ENCODE measurements around the gene SEPTIN10.

The SEPTIN10 gene

GRCh38 chr2:109499566-109499965 lies 114.2 kb downstream of the SEPTIN10 start:
- Histone ChIP-seq H3K27ac (no peak overlapping the region), H2AFZ (ENCODE audit: low read depth) (no peak overlapping the region), H3K4me2 (no peak overlapping the region)

GRCh38 chr2:109498906-109499305 lies 114.9 kb downstream of the SEPTIN10 start:
- Histone ChIP-seq H4K20me1 (ENCODE audit: insufficient read depth) (no peaks in the 10 kb centered on the region), H3K27ac (no peak overlapping the region), H3K27me3 (ENCODE audit: insufficient read depth, low read depth) (no peaks in the 10 kb centered on the region)

More at GRCh38 chr2:109499566-109499965, 114.2 kb downstream of the SEPTIN10 start:
- Histone ChIP-seq H3K4me1 (ENCODE audit: low read depth, poor library complexity, severe bottlenecking) (no peaks in the 10 kb centered on the region), H3K9ac (no peak overlapping the region), H3K79me2 (ENCODE audit: insufficient read depth, low read depth) (no peaks in the 10 kb centered on the region), H4K20me1 (ENCODE audit: insufficient read depth) (no peaks in the 10 kb centered on the region), H3K4me3 (IDR thresholded peaks at IDR 0.05; ENCODE audit: insufficient read depth, low read depth, low read length) (no peak overlapping the region), H3K27me3 (ENCODE audit: insufficient read depth, low read depth) (no peaks in the 10 kb centered on the region), H3K36me3 (ENCODE audit: insufficient read depth) (no peaks in the 10 kb centered on the region)
- no peak for TF ChIP-seq CTCF (conservative IDR thresholded peaks at IDR 0.05; ENCODE audit: low read depth, low read length)

GRCh38 chr2:109497911-109498870 lies 115.6 kb downstream of the SEPTIN10 start:
- H3K27me3 ChIP-seq (ENCODE audit: insufficient read depth, low read depth): no peaks in the 10 kb centered on the region
- no peak overlapping the region for H3K9ac ChIP-seq
- H3K79me2 ChIP-seq (ENCODE audit: insufficient read depth, low read depth): no peaks in the 10 kb centered on the region
- H3K4me1 ChIP-seq (ENCODE audit: low read depth, poor library complexity, severe bottlenecking): no peaks in the 10 kb centered on the region
- no peak overlapping the region for H3K27ac ChIP-seq
- no peak overlapping the region for H3K4me2 ChIP-seq
- no peak overlapping the region for H2AFZ ChIP-seq (ENCODE audit: low read depth)
- no peaks in the 10 kb centered on the region for H4K20me1 ChIP-seq (ENCODE audit: insufficient read depth)
- TF ChIP-seq CTCF (conservative IDR thresholded peaks at IDR 0.05; ENCODE audit: low read depth, low read length): no peak
- H3K4me3 ChIP-seq (IDR thresholded peaks at IDR 0.05; ENCODE audit: insufficient read depth, low read depth, low read length): no peak overlapping the region
- no peaks in the 10 kb centered on the region for H3K36me3 ChIP-seq (ENCODE audit: insufficient read depth)

More at GRCh38 chr2:109498906-109499305, 114.9 kb downstream of the SEPTIN10 start:
- H3K36me3 ChIP-seq (ENCODE audit: insufficient read depth): no peaks in the 10 kb centered on the region
- no peaks in the 10 kb centered on the region for H3K4me1 ChIP-seq (ENCODE audit: low read depth, poor library complexity, severe bottlenecking)
- no peak overlapping the region for H2AFZ ChIP-seq (ENCODE audit: low read depth)
- no peak overlapping the region for H3K4me3 ChIP-seq (IDR thresholded peaks at IDR 0.05; ENCODE audit: insufficient read depth, low read depth, low read length)
- TF ChIP-seq CTCF (conservative IDR thresholded peaks at IDR 0.05; ENCODE audit: low read depth, low read length): no peak
- H3K79me2 ChIP-seq (ENCODE audit: insufficient read depth, low read depth): no peaks in the 10 kb centered on the region
- H3K9ac ChIP-seq: no peak overlapping the region
- H3K4me2 ChIP-seq: no peak overlapping the region

- H3K9ac ChIP-seq: no peak overlapping the region
- no peak overlapping the region for H3K4me2 ChIP-seq
- H3K4me3 ChIP-seq (IDR thresholded peaks at IDR 0.05; ENCODE audit: insufficient read depth, low read depth, low read length): no peak overlapping the region
- H3K27me3 ChIP-seq (ENCODE audit: insufficient read depth, low read depth): no peaks in the 10 kb centered on the region
- H3K36me3 ChIP-seq (ENCODE audit: insufficient read depth): no peaks in the 10 kb centered on the region
- no peak overlapping the region for H3K27ac ChIP-seq
- H4K20me1 ChIP-seq (ENCODE audit: insufficient read depth): no peaks in the 10 kb centered on the region
- TF ChIP-seq CTCF (conservative IDR thresholded peaks at IDR 0.05; ENCODE audit: low read depth, low read length): no peak
- H3K4me1 ChIP-seq (ENCODE audit: low read depth, poor library complexity, severe bottlenecking): no peaks in the 10 kb centered on the region
- H2AFZ ChIP-seq (ENCODE audit: low read depth): no peak overlapping the region
- H3K79me2 ChIP-seq (ENCODE audit: insufficient read depth, low read depth): no peaks in the 10 kb centered on the region
Observed at GRCh38 chr2:109497463-109497862, 116.3 kb downstream of the SEPTIN10 start.
